PC-9 (cell line): ENCODE measurements around the gene PRDM16. TPM values are rescaled to one million over a fixed set of nuclear protein-coding genes. Genes with fewer than 3 reads are reported as not detected.

Experiments
- BruUV-seq: library from RNA; stranded (reverse); fragments of 400-500 nt; replicated peaks from 2 replicates; lab custom pipeline; 2021; lab: Mats Ljungman, UMichigan
- CTCF ChIA-PET: fragments of 300-600 bp; sonication (Branson Sonifier 250); formaldehyde crosslinking; loops from one replicate; lab custom pipeline; 2022; ENCODE audit warnings: antibody characterized with exemption; lab: Charles Lee
- POLR2A ChIA-PET: fragments of 300-600 bp; sonication (Branson Sonifier 250); formaldehyde crosslinking; loops from one replicate; lab custom pipeline; 2022; ENCODE audit warnings: antibody characterized with exemption; ENCODE audit not compliant: unreplicated experiment; lab: Charles Lee
- DNase-seq, 2 experiments: peaks; one replicate each; pipeline versions ENCODE4 v3.0.0 to v3.0.0-alpha.2; 2015 to 2022; ENCODE audit warnings: mixed read lengths in 1 of 2
- H2AFZ ChIP-seq: fragments of 200-600 bp; sonication (generic); 2 replicates; pipeline ENCODE4 v1.8.1; 2017; ENCODE audit warnings: antibody characterized with exemption
- H3F3A ChIP-seq: fragments of 200-600 bp; sonication (generic); 2 replicates; pipeline ENCODE4 v1.8.1; 2017; ENCODE audit warnings: antibody characterized with exemption, mild to moderate bottlenecking, low read depth; ENCODE audit not compliant: insufficient read depth
- H3K27ac ChIP-seq: fragments of 200-600 bp; sonication (generic); 2 replicates; pipeline ENCODE4 v1.6.1; 2016; ENCODE audit warnings: mixed run types
- H3K27me3 ChIP-seq: fragments of 200-600 bp; sonication (generic); 2 replicates; pipeline ENCODE4 v1.6.1; 2016; ENCODE audit warnings: low read depth, mixed run types; ENCODE audit not compliant: insufficient read depth
- H3K36me3 ChIP-seq: fragments of 200-600 bp; sonication (generic); 2 replicates; pipeline ENCODE4 v1.6.1; 2016; ENCODE audit warnings: low read depth, mixed run types
- H3K4me1 ChIP-seq: fragments of 200-600 bp; sonication (generic); replicated peaks from 2 replicates; pipeline ENCODE4 v1.6.1; 2016; ENCODE audit warnings: mixed run types; ENCODE audit not compliant: insufficient read depth
- H3K4me2 ChIP-seq: fragments of 200-600 bp; sonication (generic); 2 replicates; pipeline ENCODE4 v1.6.1; 2017; ENCODE audit warnings: mixed run types
- H3K4me3 ChIP-seq: fragments of 200-600 bp; sonication (generic); 2 replicates; pipeline ENCODE4 v1.6.1; 2016; ENCODE audit warnings: mixed run types
- H3K79me2 ChIP-seq: fragments of 200-600 bp; sonication (generic); 2 replicates; pipeline ENCODE4 v1.6.1; 2017; ENCODE audit warnings: low read depth, mixed run types
- H3K9me2 ChIP-seq: fragments of 200-600 bp; sonication (generic); 2 replicates; pipeline ENCODE4 v1.8.1; 2017; ENCODE audit warnings: mild to moderate bottlenecking; ENCODE audit not compliant: insufficient read depth
- H3K9me3 ChIP-seq: fragments of 200-600 bp; sonication (generic); 2 replicates; pipeline ENCODE4 v1.8.1; 2016; ENCODE audit warnings: low read depth; ENCODE audit not compliant: insufficient read depth
- H4K20me1 ChIP-seq: fragments of 200-600 bp; sonication (generic); 2 replicates; pipeline ENCODE4 v1.8.1; 2017; ENCODE audit not compliant: insufficient read depth
- CTCF ChIP-seq: fragments of 200-600 bp; sonication (generic); conservative IDR thresholded peaks from 2 replicates; pipeline ENCODE4 v1.6.1; 2017; ENCODE audit warnings: mixed run types, antibody characterized with exemption, mild to moderate bottlenecking, moderate library complexity
- EZH2 ChIP-seq: fragments of 200-600 bp; sonication (generic); IDR thresholded peaks from 2 replicates; pipeline ENCODE4 v1.8.0; 2017; ENCODE audit warnings: antibody characterized with exemption, low read depth
- intact Hi-C: fragments of 100-400 bp; cut with micrococcal nuclease; formaldehyde crosslinking; loops from one replicate; pipeline ENCODE4 v1.10.0; 2022; ENCODE audit not compliant: unreplicated experiment
- total RNA-seq: library from RNA; stranded (reverse); gene quantifications from 2 replicates; pipeline ENCODE4 v1.2.3, GENCODE V29; 2021

Gene PRDM16
- total RNA-seq, 1 experiment from 2014 or later: not detected

DNA sequence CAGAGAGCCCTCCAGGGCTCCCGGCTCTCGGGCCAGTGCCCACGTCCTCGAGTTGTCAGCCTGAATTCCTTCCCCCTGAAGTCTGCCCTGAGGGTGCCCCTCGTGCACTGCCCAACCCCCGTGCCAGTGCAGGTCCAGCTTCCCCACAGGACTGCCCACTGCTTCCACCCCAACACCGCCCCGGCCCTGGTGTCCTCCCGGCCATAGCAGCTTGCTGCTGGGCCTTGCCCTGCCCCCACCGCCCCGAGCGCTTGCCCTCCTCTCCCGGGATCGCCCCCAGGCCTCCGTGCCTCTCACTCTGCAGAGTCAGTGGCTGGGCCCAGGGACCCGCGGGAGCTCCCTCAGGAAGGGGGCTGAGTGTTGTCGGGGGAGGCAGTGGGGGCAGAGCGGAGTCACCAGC lies 361.4 kb downstream of the PRDM16 start:
- intact Hi-C loops: no loop called here
- Histone ChIP-seq H3K4me2 (no peak overlapping the region), H3K36me3 (no peaks in the 10 kb centered on the region), H3K27me3 (peaks cover 92% of the 10 kb centered on the region), H3K4me3 (no peak overlapping the region), H3K9me2 (no peaks in the 10 kb centered on the region), H3K9me3 (no peaks in the 10 kb centered on the region), H3K79me2 (no peaks in the 10 kb centered on the region), H3K4me1 (no peaks in the 10 kb centered on the region), H3K27ac (no peak overlapping the region), H3F3A (0 out of 2 replicates have a peak, but pooled peaks cover 3% of the 10 kb centered on the region), H2AFZ (no peak overlapping the region), H4K20me1 (0 out of 2 replicates have a peak, but pooled peaks cover 3% of the 10 kb centered on the region)
- TF ChIP-seq EZH2 (no peak), CTCF (no peak)
- POLR2A ChIA-PET: no interaction called here
- no peak for DNase-seq
- CTCF ChIA-PET: no interaction called here
- no TSS peak for BruUV-seq

DNA sequence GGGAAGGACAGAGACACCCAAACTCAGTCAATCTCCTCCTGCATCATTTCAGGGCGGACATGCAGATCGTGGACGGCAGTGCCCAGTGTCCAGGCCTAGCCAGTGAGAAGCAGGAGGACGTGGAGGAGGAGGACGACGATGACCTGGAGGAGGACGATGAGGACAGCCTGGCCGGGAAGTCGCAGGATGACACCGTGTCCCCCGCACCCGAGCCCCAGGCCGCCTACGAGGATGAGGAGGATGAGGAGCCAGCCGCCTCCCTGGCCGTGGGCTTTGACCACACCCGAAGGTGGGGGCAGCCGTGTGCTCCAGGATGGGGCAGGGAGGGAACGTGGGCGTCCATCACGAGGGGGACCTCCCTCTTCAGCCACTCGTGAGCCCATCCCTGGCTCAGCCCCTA lies 361.8 kb downstream of the PRDM16 start:
- Histone ChIP-seq H3K36me3 (no peaks in the 10 kb centered on the region), H3K4me3 (no peak overlapping the region), H3K27me3 (peaks cover 93% of the 10 kb centered on the region), H3K27ac (no peak overlapping the region), H3F3A (0 out of 2 replicates have a peak, but pooled peaks cover 3% of the 10 kb centered on the region), H3K4me1 (no peaks in the 10 kb centered on the region), H4K20me1 (0 out of 2 replicates have a peak, but pooled peaks cover 3% of the 10 kb centered on the region), H3K9me2 (no peaks in the 10 kb centered on the region), H3K79me2 (no peaks in the 10 kb centered on the region), H3K9me3 (no peaks in the 10 kb centered on the region), H3K4me2 (no peak overlapping the region), H2AFZ (no peak overlapping the region)
- ChIA-PET POLR2A (no interaction called here), CTCF (no interaction called here)
- DNase-seq: no peak
- TF ChIP-seq EZH2: no peak
- TF ChIP-seq CTCF: no peak
- no TSS peak for BruUV-seq
- intact Hi-C loops: no loop called here

DNA sequence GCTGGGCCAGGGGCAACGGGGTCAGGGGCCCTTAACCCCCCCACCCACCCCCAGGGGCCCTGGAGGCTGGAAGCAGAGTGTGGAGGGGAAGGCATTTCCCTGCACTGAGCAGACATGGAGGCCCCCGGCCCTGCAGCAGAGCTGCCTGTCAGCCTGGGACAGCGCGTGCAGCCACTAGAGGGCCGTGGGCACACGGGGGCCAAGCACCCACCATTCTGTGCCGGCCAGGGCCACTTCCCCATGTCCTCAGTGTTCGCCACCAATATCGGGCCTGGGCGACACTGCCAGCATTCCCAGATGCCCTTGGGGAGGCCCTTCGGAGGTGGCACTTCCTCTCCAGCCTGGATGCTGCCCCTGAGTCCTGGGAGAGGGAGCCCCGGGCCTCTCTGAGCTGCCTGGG lies 362.3 kb downstream of the PRDM16 start:
- H2AFZ ChIP-seq: no peak overlapping the region
- DNase-seq: no peak
- H3K4me3 ChIP-seq: no peak overlapping the region
- BruUV-seq: no TSS peak
- intact Hi-C loops: no loop called here
- H3K4me1 ChIP-seq: no peaks in the 10 kb centered on the region
- no peak overlapping the region for H3K4me2 ChIP-seq
- TF ChIP-seq CTCF (0 out of 2 replicates have a peak, but pooled peaks have one; percentile 17), EZH2 (no peak)
- H3K9me2 ChIP-seq: no peaks in the 10 kb centered on the region
- H4K20me1 ChIP-seq: 0 out of 2 replicates have a peak, but pooled peaks cover 3% of the 10 kb centered on the region
- 0 out of 2 replicates have a peak, but pooled peaks cover 3% of the 10 kb centered on the region for H3F3A ChIP-seq
- peaks cover 93% of the 10 kb centered on the region for H3K27me3 ChIP-seq
- no peaks in the 10 kb centered on the region for H3K9me3 ChIP-seq
- no peaks in the 10 kb centered on the region for H3K79me2 ChIP-seq
- no peak overlapping the region for H3K27ac ChIP-seq
- ChIA-PET POLR2A (no interaction called here), CTCF (no interaction called here)
- no peaks in the 10 kb centered on the region for H3K36me3 ChIP-seq
